Measurements from ENCODE around the gene NCOA3. TPM values are rescaled to one million over a fixed set of nuclear protein-coding genes. Genes with fewer than 3 reads are reported as not detected.

Gene NCOA3
- total RNA-seq, 1 experiment from 2014 or later, result 23.3 TPM

DNA sequence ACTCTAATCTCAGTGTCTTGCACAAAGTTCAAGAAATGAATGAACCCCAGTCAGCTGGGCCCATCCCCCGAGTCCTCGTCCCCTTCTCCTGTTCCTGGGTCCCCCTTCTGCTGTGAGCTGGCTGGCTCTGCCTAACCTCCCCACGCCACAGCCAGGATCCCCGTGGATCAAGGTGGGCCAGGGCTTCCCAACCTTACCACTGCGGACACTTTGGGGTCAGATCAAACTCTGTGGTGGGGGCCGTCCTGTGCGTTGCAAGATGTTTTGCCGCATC is 167.4 kb downstream of the NCOA3 start:
- Mint-ChIP-seq H3K9me3 (peaks cover 0 to 2% of the 10 kb centered on the region in 2 experiments; a peak in 1 of 5 replicates), H3K4me1 (peaks cover 11 to 22% of the 10 kb centered on the region in 2 experiments), H3K27ac (no peak overlapping the region; a peak in 1 of 7 replicates), H3K27me3 (ENCODE audit: low read depth) (no peaks in the 10 kb centered on the region; the same call in none of the 2 replicates), H3K4me3 (no peak overlapping the region), H3K36me3 (ENCODE audit: insufficient read depth in 1 of 3, low read depth in 3 of 3) (peaks cover 0 to 4% (median 0%) of the 10 kb centered on the region in 3 experiments; a peak in 2 of 7 replicates)
- H3K23ac ChIP-seq (ENCODE audit: insufficient read length, low read depth, low read length), result no peak overlapping the region
- TF ChIP-seq, protein P1, sequence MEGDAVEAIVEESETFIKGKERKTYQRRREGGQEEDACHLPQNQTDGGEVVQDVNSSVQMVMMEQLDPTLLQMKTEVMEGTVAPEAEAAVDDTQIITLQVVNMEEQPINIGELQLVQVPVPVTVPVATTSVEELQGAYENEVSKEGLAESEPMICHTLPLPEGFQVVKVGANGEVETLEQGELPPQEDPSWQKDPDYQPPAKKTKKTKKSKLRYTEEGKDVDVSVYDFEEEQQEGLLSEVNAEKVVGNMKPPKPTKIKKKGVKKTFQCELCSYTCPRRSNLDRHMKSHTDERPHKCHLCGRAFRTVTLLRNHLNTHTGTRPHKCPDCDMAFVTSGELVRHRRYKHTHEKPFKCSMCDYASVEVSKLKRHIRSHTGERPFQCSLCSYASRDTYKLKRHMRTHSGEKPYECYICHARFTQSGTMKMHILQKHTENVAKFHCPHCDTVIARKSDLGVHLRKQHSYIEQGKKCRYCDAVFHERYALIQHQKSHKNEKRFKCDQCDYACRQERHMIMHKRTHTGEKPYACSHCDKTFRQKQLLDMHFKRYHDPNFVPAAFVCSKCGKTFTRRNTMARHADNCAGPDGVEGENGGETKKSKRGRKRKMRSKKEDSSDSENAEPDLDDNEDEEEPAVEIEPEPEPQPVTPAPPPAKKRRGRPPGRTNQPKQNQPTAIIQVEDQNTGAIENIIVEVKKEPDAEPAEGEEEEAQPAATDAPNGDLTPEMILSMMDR (conservative IDR thresholded peaks at IDR 0.05), result no peak
- no peaks in the 10 kb centered on the region for H3K23me2 ChIP-seq (ENCODE audit: insufficient read length, low read depth, low read length, poor library complexity, severe bottlenecking)
- H3K79me2 ChIP-seq (ENCODE audit: insufficient read depth, low read length), result no peaks in the 10 kb centered on the region
- H2BK5ac ChIP-seq (ENCODE audit: insufficient read length, low read length), result no peak overlapping the region
- no peak overlapping the region for H4K91ac ChIP-seq (ENCODE audit: insufficient read length, low read depth, low read length)
- no peak overlapping the region for H4K5ac ChIP-seq (ENCODE audit: insufficient read length, low read depth, low read length)
- H2BK12ac ChIP-seq (ENCODE audit: insufficient read length, low read depth, low read length), result no peak overlapping the region
- H3K27me3 ChIP-seq (ENCODE audit: insufficient read depth, low read length), result no peaks in the 10 kb centered on the region
- H3K27ac ChIP-seq (ENCODE audit: insufficient read length, low read depth, low read length), result no peak overlapping the region
- H3T11ph ChIP-seq (ENCODE audit: low read length), result no peak overlapping the region
- H2AK5ac ChIP-seq (ENCODE audit: insufficient read length, low read length), result no peak overlapping the region
- H3K56ac ChIP-seq (ENCODE audit: insufficient read length, low read depth, low read length), result no peak overlapping the region
- no peak overlapping the region for H2BK15ac ChIP-seq (ENCODE audit: low read depth, low read length)
- no peak overlapping the region for H3K4me2 ChIP-seq (ENCODE audit: insufficient read depth, insufficient read length, low read length)
- no peak for DNase-seq
- H2BK20ac ChIP-seq (ENCODE audit: low read depth, low read length, poor library complexity, severe bottlenecking), result no peak overlapping the region
- H3K14ac ChIP-seq (ENCODE audit: insufficient read depth, low read length), result no peak overlapping the region
- no peaks in the 10 kb centered on the region for H3K4me1 ChIP-seq (ENCODE audit: insufficient read depth, low read length)
- H3K79me1 ChIP-seq (ENCODE audit: insufficient read depth, low read depth, low read length, poor library complexity, severe bottlenecking), result no peaks in the 10 kb centered on the region
- H2AFZ ChIP-seq (ENCODE audit: low read length), result no peak overlapping the region
- no peak overlapping the region for H3K9ac ChIP-seq (ENCODE audit: extremely low read depth, insufficient read length, low read length)
- no peak overlapping the region for H3K18ac ChIP-seq (ENCODE audit: insufficient read length, low read depth, low read length)
- no peak overlapping the region for H4K8ac ChIP-seq (replicated peaks; ENCODE audit: insufficient read length, low read depth, low read length)
- no peak overlapping the region for H2BK120ac ChIP-seq (ENCODE audit: low read depth, low read length, poor library complexity, severe bottlenecking)
- no peaks in the 10 kb centered on the region for H3K9me3 ChIP-seq (ENCODE audit: control insufficient read depth, low read depth, low read length)
- no CpG with 5 or more reads among the region's 8 CpGs for WGBS (ENCODE audit: extremely low coverage, insufficient read length, low lambda C conversion rate)
- no peak overlapping the region for H3K4ac ChIP-seq (ENCODE audit: low read depth, low read length)
- no peaks in the 10 kb centered on the region for H4K20me1 ChIP-seq (ENCODE audit: control insufficient read depth, insufficient read depth, insufficient read length)

All from H9 (cell line).